K562 (cell line): ENCODE measurements around the gene ACTL8. TPM values are rescaled to one million over a fixed set of nuclear protein-coding genes. Genes with fewer than 3 reads are reported as not detected.

Experiments
- ATAC-seq: fragments of 200-7000 bp; cut with Tn5 transposase; 3 replicates; pipeline ENCODE4 v1.9.1; 2020; ENCODE audit warnings: moderate library complexity
- BruUV-seq: library from RNA; stranded (reverse); fragments of 400-500 nt; replicated peaks from 2 replicates; lab custom pipeline; 2021; lab: Mats Ljungman, UMichigan
- CTCF ChIA-PET: fragments of 300-600 bp; formaldehyde crosslinking; extraction: SDS; loops from one replicate; lab custom pipeline; 2021; ENCODE audit warnings: low intra/inter-chr PET ratio; lab: Yijun Ruan, JAX
- POLR2A ChIA-PET: fragments of 300-600, 350-650 bp; sonication (Branson Sonifier 250); formaldehyde crosslinking; extraction: SDS; loops from one replicate; lab custom pipeline; 2021; ENCODE audit warnings: antibody characterized with exemption, inconsistent platforms; lab: Yijun Ruan, JAX
- DNase-seq, 4 experiments: peaks; one replicate each; pipeline versions ENCODE4 v3.0.0 to v3.0.0-alpha.2; 2011 to 2018; ENCODE audit warnings: low spot score in 3 of 4, mixed read lengths in 3 of 4; ENCODE audit errors: extremely low read depth in 1 of 4
- FAIRE-seq: peaks from 2 replicates; lab custom pipeline; 2011; peaks lifted over from hg19 to GRCh38; lab: Jason Lieb, UNC
- H2AFZ ChIP-seq: 2 replicates; pipeline ENCODE4 v1.6.0; 2011; ENCODE audit warnings: low read depth, low read length, control low read depth, inconsistent platforms
- H3K27ac ChIP-seq: fragments of 200-600 bp; 3 replicates; pipeline ENCODE4 v1.8.0; 2011; ENCODE audit warnings: low read depth, mild to moderate bottlenecking, control low read depth, inconsistent platforms, low read length, moderate library complexity, mixed read lengths; ENCODE audit errors: extremely low read depth
- H3K27me3 ChIP-seq, 2 experiments: fragments of 300-600 bp in 1 of 2; 2 replicates in 1 of 2; 3 replicates in 1 of 2; pipeline versions ENCODE4 v1.6.0 to v1.8.0; 2011; ENCODE audit warnings: inconsistent platforms in 2 of 2, low read length in 2 of 2, mild to moderate bottlenecking in 1 of 2, mixed read lengths in 1 of 2, moderate library complexity in 1 of 2; ENCODE audit not compliant: control insufficient read depth in 2 of 2, insufficient read depth in 2 of 2
- H3K36me3 ChIP-seq: fragments of 300-600 bp; 3 replicates; pipeline ENCODE4 v1.8.0; 2011; ENCODE audit warnings: mild to moderate bottlenecking, low read length, inconsistent platforms; ENCODE audit not compliant: control insufficient read depth, insufficient read depth
- H3K4me1 ChIP-seq, 2 experiments: fragments of 200-600 bp in 1 of 2; replicated peaks in 1 of 2; 2 replicates in 1 of 2; 3 replicates in 1 of 2; pipeline versions ENCODE4 v1.5.1 to v1.8.0; 2011; ENCODE audit warnings: inconsistent platforms in 2 of 2, low read length in 2 of 2, mild to moderate bottlenecking in 1 of 2, mixed read lengths in 1 of 2, moderate library complexity in 1 of 2; ENCODE audit not compliant: control insufficient read depth in 2 of 2, insufficient read depth in 2 of 2
- H3K4me2 ChIP-seq: 2 replicates; pipeline ENCODE4 v1.6.1; 2011; ENCODE audit warnings: low read length, control low read depth, inconsistent platforms, mixed read lengths; ENCODE audit not compliant: insufficient read depth
- H3K4me3 ChIP-seq: fragments of 200-600 bp; sonication (generic), shearing (Covaris generic); 2 replicates; pipeline ENCODE4 v1.5.1; 2016; ENCODE audit warnings: control low read depth, inconsistent platforms
- H3K79me2 ChIP-seq: fragments of 200-600 bp; 3 replicates; pipeline ENCODE4 v1.8.0; 2011; ENCODE audit warnings: low read length, inconsistent platforms; ENCODE audit not compliant: control insufficient read depth, insufficient read depth
- H3K9ac ChIP-seq, 2 experiments: 2 replicates each; pipeline versions ENCODE4 v1.6.0 to v1.6.1; 2011; ENCODE audit warnings: low read depth in 2 of 2, low read length in 2 of 2, control low read depth in 1 of 2, inconsistent platforms in 1 of 2, mild to moderate bottlenecking in 1 of 2, mixed read lengths in 1 of 2; ENCODE audit not compliant: insufficient read depth in 1 of 2
- H3K9me1 ChIP-seq: one replicate; pipeline ENCODE4 v1.6.0; 2011; ENCODE audit warnings: inconsistent platforms, mild to moderate bottlenecking, low read length, moderate library complexity; ENCODE audit not compliant: control insufficient read depth, insufficient read depth
- H3K9me3 ChIP-seq: replicated peaks from 2 replicates; pipeline ENCODE4 v1.5.1; 2011; ENCODE audit warnings: low read depth, low read length, inconsistent platforms; ENCODE audit not compliant: control insufficient read depth, insufficient read depth
- H4K20me1 ChIP-seq: replicated peaks from 2 replicates; pipeline ENCODE4 v1.6.1; 2011; ENCODE audit warnings: low read length, inconsistent platforms, mixed read lengths; ENCODE audit not compliant: control insufficient read depth, insufficient read depth
- CREB3 ChIP-seq: fragments of 450-650 bp; conservative IDR thresholded peaks from 2 replicates; pipeline ENCODE4 v1.6.1; 2016; ENCODE audit warnings: missing genetic modification characterization, low read depth, mild to moderate bottlenecking, missing compliant biosample characterization, moderate library complexity
- KLF16 ChIP-seq: IDR thresholded peaks from 2 replicates; pipeline ENCODE4 v1.6.1; 2016; ENCODE audit warnings: antibody characterized with exemption
- NFYB ChIP-seq: IDR thresholded peaks from 2 replicates; pipeline ENCODE4 v1.6.1; 2011; ENCODE audit warnings: mild to moderate bottlenecking, moderate library complexity; ENCODE audit not compliant: insufficient read length; ENCODE audit errors: extremely low read depth
- REST ChIP-seq, 2 experiments: fragments of 450-650 bp; formaldehyde crosslinking in 1 of 2; IDR thresholded peaks; 2 replicates each; pipeline versions ENCODE4 v1.4.0 to v1.6.1; 2014 to 2020; ENCODE audit warnings: mild to moderate bottlenecking in 2 of 2, borderline replicate concordance in 1 of 2, low read depth in 1 of 2
- STAG1 ChIP-seq: sonication (generic); formaldehyde crosslinking; IDR thresholded peaks from 2 replicates; pipeline ENCODE4 v1.5.0; 2020; ENCODE audit warnings: missing genetic modification reagents, borderline replicate concordance
- TSHZ1 ChIP-seq: fragments of 250-450 bp; sonication (Bioruptor Pico); IDR thresholded peaks from 2 replicates; pipeline ENCODE4 v1.4.0; 2020; ENCODE audit warnings: mild to moderate bottlenecking, moderate library complexity
- ZNF507 ChIP-seq: conservative IDR thresholded peaks from 2 replicates; pipeline ENCODE4 v1.6.1; 2017; ENCODE audit warnings: missing genetic modification characterization, missing compliant biosample characterization
- ZNF644 ChIP-seq: fragments of 200-800 bp; sonication (Bioruptor generic); IDR thresholded peaks from 2 replicates; pipeline ENCODE4 v1.6.1; 2016; ENCODE audit warnings: low read depth, missing genetic modification characterization, missing compliant biosample characterization
- WGBS: fragments of 100-300 bp; shearing (Covaris generic); methylation state at CpG from one replicate; pipeline ENCODE4 v1.1.6; 2016; ENCODE audit warnings: low coverage, mixed read lengths; ENCODE audit not compliant: insufficient coverage; ENCODE audit errors: missing lambda C conversion rate; 5-methylcytosine and 5-hydroxymethylcytosine counted together
- in situ Hi-C: fragments of 300-500 bp; cut with MboI; formaldehyde crosslinking; loops from 4 replicates; pipeline ENCODE4 v1.15.0; 2018; ENCODE audit warnings: inconsistent platforms, mixed read lengths
- intact Hi-C: fragments of 100-400 bp; cut with micrococcal nuclease; formaldehyde crosslinking; loops from 2 replicates; pipeline ENCODE4 v1.14.2; 2022
- polyA plus RNA-seq, 8 experiments: library from polyadenylated mRNA; depleted of rRNA in 4 of 8; stranded (reverse) in 5 of 8; unstranded in 3 of 8; fragments of >200 nt; fragmentation: Nextera tagmentation in 2 of 8; fragmentation: Illumina TruSeq in 1 of 8; extraction: Ambion mirVana in 2 of 8; extraction: Trizol in 1 of 8; gene quantifications; 2 replicates each; pipeline versions ENCODE4 v1.2.1 to v1.2.3, GENCODE V29; 2011 to 2014; ENCODE audit warnings: inconsistent platforms in 1 of 8, missing spikeins in 1 of 8
- total RNA-seq, 7 experiments: library from RNA; depleted of rRNA in 6 of 7; stranded (reverse); fragments of >200 nt in 6 of 7; fragmentation: Illumina TruSeq in 2 of 7; extraction: Trizol in 2 of 7; gene quantifications; 2 replicates each; pipeline versions ENCODE4 v1.2.1 to v1.2.3, GENCODE V29; 2011 to 2021; ENCODE audit warnings: low replicate concordance in 1 of 7

Gene ACTL8
- total and polyA plus RNA-seq, 9 of the 15 experiments (the other 6 are each of a cell fraction or from before 2014, with no cell fraction given): 0.30 to 3.3 (median 1.6) TPM

GRCh38 chr1:17808816-17809215 is 53.7 kb downstream of the ACTL8 start:
- TF ChIP-seq KLF16: no peak
- no peak for TF ChIP-seq ZNF507 (tag)
- TF ChIP-seq TSHZ1 (CRISPR knock-in tag): no peak
- no peak for TF ChIP-seq CREB3
- TF ChIP-seq NFYB: no peak
- TF ChIP-seq ZNF644 (tag): no peak
- TF ChIP-seq STAG1 (CRISPR knock-in tag): no peak
- TF ChIP-seq REST (IDR thresholded peaks at IDR 0.05; ENCODE audit: borderline replicate concordance): no peak
- no peak for TF ChIP-seq REST (CRISPR knock-in tag; IDR thresholded peaks at IDR 0.05; ENCODE audit: low read depth)
- Histone ChIP-seq H2AFZ (no peak overlapping the region), H3K4me3 (no peak overlapping the region), H3K9me3 (no peaks in the 10 kb centered on the region), H3K4me1 (no peaks in the 10 kb centered on the region), H3K79me2 (no peaks in the 10 kb centered on the region), H3K27ac (no peak overlapping the region), H3K4me2 (no peak overlapping the region), H4K20me1 (0 out of 2 replicates have a peak, but pooled peaks cover 3% of the 10 kb centered on the region), H3K36me3 (no peaks in the 10 kb centered on the region), H3K9me1 (no peaks in the 10 kb centered on the region), H3K9ac (no peak overlapping the region), H3K27me3 (peaks cover 0 to 6% of the 10 kb centered on the region in 2 experiments; a peak in 2 of 5 replicates)
- ChIA-PET CTCF (no interaction called here), POLR2A (interaction anchor here (0.6 kb wide), 1 partner anchor 1860 kb away, joined by 3 read pairs; no protein-coding TSS in a partner anchor)
- DNase-seq (no peak), FAIRE-seq (no peak), ATAC-seq (no peak)
- 0% methylated on average over 6 of the region's 6 CpGs for WGBS
- in situ Hi-C loops: no loop called here
- BruUV-seq: no TSS peak
- intact Hi-C loops: no loop called here
